Colonic mucosa (tissue), 4 donors: ENCODE data around the gene ROMO1. TPM values are rescaled to one million over a fixed set of nuclear protein-coding genes. Genes with fewer than 3 reads are reported as not detected.
"Not testable (repeated sequence)": the region's sequence is repeated elsewhere in the genome, so short reads cannot be mapped to it uniquely, and the experiment has no call there.

ENCODE experiments used
- DNase-seq: peaks from one replicate; pipeline ENCODE4 v3.0.0-alpha.2; 2020
- H3K27ac ChIP-seq: fragments of 200-600 bp; one replicate; pipeline ENCODE4 v1.8.0; 2021
- H3K27me3 ChIP-seq: fragments of 200-600 bp; one replicate; pipeline ENCODE4 v1.8.0; 2021
- H3K36me3 ChIP-seq: fragments of 200-600 bp; one replicate; pipeline ENCODE4 v1.8.0; 2021
- H3K4me1 ChIP-seq: fragments of 200-600 bp; one replicate; pipeline ENCODE4 v1.8.0; 2021; ENCODE audit warnings: mild to moderate bottlenecking
- H3K4me3 ChIP-seq: fragments of 200-600 bp; one replicate; pipeline ENCODE4 v1.8.0; 2021
- H3K9ac ChIP-seq, 2 donors: one replicate each; pipeline ENCODE4 v1.7.0; 2013; ENCODE audit warnings: control low read depth in 2 of 2, low read depth in 2 of 2, low read length in 2 of 2
- H3K9me3 ChIP-seq: fragments of 200-600 bp; one replicate; pipeline ENCODE4 v1.8.0; 2021
- CTCF ChIP-seq: fragments of 200-600 bp; IDR thresholded peaks from one replicate; pipeline ENCODE4 v1.8.0; 2022; ENCODE audit warnings: antibody characterized with exemption, mild to moderate bottlenecking
- intact Hi-C: fragments of 100-400 bp; cut with DNase I; formaldehyde crosslinking; loops from one replicate; pipeline ENCODE4 v1.14.1; 2022
- total RNA-seq, 2 donors: library from RNA; stranded (reverse); fragmentation: NEBNext Ultra II Directional in 1 of 2; extraction: Animal tissue kit (Norgen Biotek cat#: 25700) in 1 of 2; gene quantifications; one replicate each; pipeline ENCODE4 v1.2.1, GENCODE V29; 2021
- donor health status: healthy.
- donor health status: DM: no; HTN: no; CAD: no.
- donor health status: DM: no; HTN: no; CAD: no.

The ROMO1 gene
- total RNA-seq, 2 donors from 2014 or later, result 189 to 268 TPM

DNA sequence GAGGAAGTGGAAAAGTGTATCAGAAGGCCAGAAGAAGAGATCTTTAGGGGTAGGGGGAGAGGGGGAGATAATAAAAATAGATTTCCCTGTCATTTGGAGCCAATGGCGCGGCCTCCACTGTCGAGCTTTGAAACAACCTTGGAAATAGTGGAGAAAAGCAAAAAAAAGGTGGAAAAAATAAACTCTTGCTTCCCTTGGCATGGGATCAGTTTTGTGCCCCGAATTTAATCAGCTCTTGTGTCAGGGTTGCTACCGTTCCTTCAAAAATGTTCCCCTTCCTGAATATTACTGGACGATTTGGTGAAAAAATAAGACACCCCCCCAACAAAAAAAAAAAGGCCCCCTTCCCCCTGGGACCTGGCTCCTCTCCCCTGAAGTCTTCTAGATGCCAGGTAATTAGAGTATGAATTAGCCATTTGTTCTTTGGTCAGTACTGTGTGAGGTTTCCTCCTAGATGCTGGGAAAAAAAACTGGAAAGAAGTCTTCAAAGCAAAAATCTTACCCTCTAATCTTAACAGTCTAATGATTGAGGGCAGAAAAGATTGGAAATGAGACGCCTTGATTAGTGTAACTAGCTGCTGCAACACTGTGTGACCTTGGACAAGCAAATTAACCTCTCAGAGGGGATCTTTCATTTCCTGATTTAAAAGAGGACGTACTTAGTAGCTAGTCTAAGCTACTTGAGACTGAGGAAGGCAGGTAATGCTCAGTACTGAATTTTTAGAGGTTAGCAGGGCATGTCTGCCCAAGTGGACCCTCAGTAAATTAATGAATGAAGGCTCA, 43.7 kb downstream of the ROMO1 start:
- Histone ChIP-seq H3K4me3 (peak overlapping the region; percentile 52), H3K27ac (peak overlapping the region; percentile 95), H3K27me3 (no peaks in the 10 kb centered on the region), H3K9ac (peak overlapping the region; percentile 88 to 97), H3K9me3 (no peaks in the 10 kb centered on the region), H3K36me3 (peaks cover 12% of the 10 kb centered on the region), H3K4me1 (peaks cover 12% of the 10 kb centered on the region)
- no peak for DNase-seq
- no peak for TF ChIP-seq CTCF
- intact Hi-C loops, result no loop called here

GRCh38 chr20:35743693-35744491, 44.7 kb downstream of the ROMO1 start:
- intact Hi-C loops, result no loop called here
- H3K9me3 ChIP-seq, result no peaks in the 10 kb centered on the region
- peak overlapping the region; percentile 95 for H3K27ac ChIP-seq
- H3K4me1 ChIP-seq, result peaks cover 5% of the 10 kb centered on the region
- no peak overlapping the region for H3K4me3 ChIP-seq
- no peak for DNase-seq
- TF ChIP-seq CTCF, result no peak
- H3K27me3 ChIP-seq, result no peaks in the 10 kb centered on the region
- peak overlapping the region in 1 of 2 donors; percentile 97 for H3K9ac ChIP-seq
- peaks cover 3% of the 10 kb centered on the region for H3K36me3 ChIP-seq

- H3K27me3 ChIP-seq, intact Hi-C loops, H3K9ac ChIP-seq: not testable (repeated sequence)
These were observed 45.3 kb downstream of the ROMO1 start for GRCh38 chr20:35744492-35744841.

More at GRCh38 chr20:35744492-35744841, 45.3 kb downstream of the ROMO1 start:
- H3K9me3 ChIP-seq, DNase-seq, H3K4me1 ChIP-seq, H3K36me3 ChIP-seq, H3K4me3 ChIP-seq: not testable (repeated sequence)
- H3K27ac ChIP-seq, result peak overlapping the region; percentile 95

Other genes starting within 250 kb of the ROMO1 start
- 10 to 100 TPM; 30.7 to 41.5 TPM for gene CEP250, start 243.8 kb upstream of the ROMO1 start, total RNA-seq
- not detected for gene C20orf173, start 169.8 kb upstream of the ROMO1 start, total RNA-seq
- gene ERGIC3, start 157.3 kb upstream of the ROMO1 start, total RNA-seq, result 100 to 1,000 TPM; 233 to 270 TPM
- 1 to 10 TPM; 5.7 to 8.6 TPM for gene SPAG4, start 83.6 kb upstream of the ROMO1 start, total RNA-seq
- 100 to 1,000 TPM; 137 to 152 TPM for gene CPNE1, start 34.5 kb upstream of the ROMO1 start, total RNA-seq
- gene RBM12, start 34.5 kb upstream of the ROMO1 start, total RNA-seq, result 10 to 100 TPM; 63.8 to 74.5 TPM
- gene NFS1, start 53 bp upstream of the ROMO1 start, total RNA-seq, result 10 to 100 TPM; 42.0 to 45.1 TPM
- gene RBM39, start 42.9 kb downstream of the ROMO1 start, total RNA-seq, result 100 to 1,000 TPM; 228 to 248 TPM
- 10 to 100 TPM; 25.5 to 27.0 TPM for gene PHF20, start 72.6 kb downstream of the ROMO1 start, total RNA-seq